Fibroblast of lung (primary cell): Measurements from ENCODE around the gene CACNA1A.

Experiments used
- CTCF ChIP-seq, 2 donors: IDR thresholded peaks in 1 of 2; conservative IDR thresholded peaks in 1 of 2; 1 replicate in 1 of 2; 2 replicates in 1 of 2; pipeline ENCODE4 v1.5.1; 2011 to 2012; ENCODE audit warnings: low read length in 2 of 2, control low read depth in 1 of 2, inconsistent platforms in 1 of 2, low read depth in 1 of 2, mild to moderate bottlenecking in 1 of 2
- EZH2 ChIP-seq: IDR thresholded peaks from 2 replicates; pipeline ENCODE4 v1.5.1; 2012; ENCODE audit warnings: low read length, control low read depth, mild to moderate bottlenecking; ENCODE audit errors: missing control alignments

- no peak for TF ChIP-seq CTCF (conservative IDR thresholded peaks at IDR 0.05 in 1 of 2, IDR thresholded peaks at IDR 0.05 in 1 of 2; ENCODE audit: low read depth in 1 of 2, low read length in 2 of 2)
- no peak for TF ChIP-seq EZH2
Measured at GRCh38 chr19:13459351-13459750, 46.9 kb downstream of the CACNA1A start.
